Measurements from ENCODE around the gene SLC13A3. TPM values are rescaled to one million over a fixed set of nuclear protein-coding genes. Genes with fewer than 3 reads are reported as not detected.

SLC13A3 gene
- total RNA-seq, 5 donors from 2014 or later (not counting 1 experiment from before 2014, with no cell fraction given): 0.16 to 0.49 (median 0.33) TPM; not detected in 1

GRCh38 chr20:46666818-46667515 lies 15.7 kb upstream of the SLC13A3 start:
- peaks cover 3 to 12% (median 6%) of the 10 kb centered on the region in 3 donors for H3K9me3 Mint-ChIP-seq
- H3K4me3 Mint-ChIP-seq: no peak overlapping the region
- ChIA-PET CTCF (no interaction called here), POLR2A (no interaction called here)
- Histone ChIP-seq H3K4me1 (ENCODE audit: control insufficient read depth in 1 of 2, extremely low read depth in 1 of 2, insufficient read depth in 2 of 2, low read length in 2 of 2) (no peaks in the 10 kb centered on the region), H3K9me3 (no peaks in the 10 kb centered on the region), H3K36me3 (ENCODE audit: control insufficient read depth in 2 of 2, extremely low read depth in 1 of 2, insufficient read depth in 1 of 2, low read length in 1 of 2) (no peaks in the 10 kb centered on the region), H3K4me3 (ENCODE audit: control insufficient read depth in 1 of 2, extremely low read depth in 1 of 2, low read length in 1 of 2) (no peak overlapping the region), H3K27ac (ENCODE audit: low read length) (no peak overlapping the region), H3K27me3 (replicated peaks in 1 of 2; ENCODE audit: control insufficient read depth in 2 of 2, extremely low read depth in 1 of 2, insufficient read depth in 2 of 2, low read length in 1 of 2) (peaks cover 0 to 4% of the 10 kb centered on the region in 2 experiments)
- H3K27me3 Mint-ChIP-seq: no peaks in the 10 kb centered on the region
- peaks cover 35% of the 10 kb centered on the region for H3K36me3 Mint-ChIP-seq
- H3K4me1 Mint-ChIP-seq: no peaks in the 10 kb centered on the region
- WGBS (ENCODE audit: insufficient coverage): 90% methylated on average over 5 of the region's 6 CpGs
- no peak for DNase-seq
- ATAC-seq (replicated peaks in 1 of 4): no peak
- no peak overlapping the region for H3K27ac Mint-ChIP-seq

- Mint-ChIP-seq H3K27ac (no peak overlapping the region), H3K27me3 (no peaks in the 10 kb centered on the region), H3K36me3 (peaks cover 38% of the 10 kb centered on the region), H3K4me1 (no peaks in the 10 kb centered on the region), H3K4me3 (no peak overlapping the region), H3K9me3 (peaks cover 2 to 10% (median 6%) of the 10 kb centered on the region in 3 donors)
- CTCF ChIA-PET: no interaction called here
- H3K27me3 ChIP-seq (replicated peaks in 1 of 2; ENCODE audit: control insufficient read depth in 2 of 2, extremely low read depth in 1 of 2, insufficient read depth in 2 of 2, low read length in 1 of 2): peaks cover 0 to 4% of the 10 kb centered on the region in 2 experiments
- 100% methylated on average over 1 of the region's 3 CpGs for WGBS (ENCODE audit: insufficient coverage)
- no peak overlapping the region for H3K4me3 ChIP-seq (ENCODE audit: control insufficient read depth in 1 of 2, extremely low read depth in 1 of 2, low read length in 1 of 2)
- no peak overlapping the region for H3K27ac ChIP-seq (ENCODE audit: low read length)
- ATAC-seq (replicated peaks in 1 of 4): no peak
- no peaks in the 10 kb centered on the region for H3K9me3 ChIP-seq
- POLR2A ChIA-PET: no interaction called here
- DNase-seq: no peak
- no peaks in the 10 kb centered on the region for H3K4me1 ChIP-seq (ENCODE audit: control insufficient read depth in 1 of 2, extremely low read depth in 1 of 2, insufficient read depth in 2 of 2, low read length in 2 of 2)
- H3K36me3 ChIP-seq (ENCODE audit: control insufficient read depth in 2 of 2, extremely low read depth in 1 of 2, insufficient read depth in 1 of 2, low read length in 1 of 2): no peaks in the 10 kb centered on the region
Observed at GRCh38 chr20:46666306-46666705, 15.0 kb upstream of the SLC13A3 start.

- CTCF ChIA-PET: no interaction called here
Observed at GRCh38 chr20:46665602-46666001, 14.3 kb upstream of the SLC13A3 start.

GRCh38 chr20:46663531-46663930 lies 12.3 kb upstream of the SLC13A3 start:
- H3K27me3 Mint-ChIP-seq: no peaks in the 10 kb centered on the region
- Histone ChIP-seq H3K27ac (ENCODE audit: low read length) (no peak overlapping the region), H3K4me1 (ENCODE audit: control insufficient read depth in 1 of 2, extremely low read depth in 1 of 2, insufficient read depth in 2 of 2, low read length in 2 of 2) (no peaks in the 10 kb centered on the region), H3K4me3 (ENCODE audit: control insufficient read depth in 1 of 2, extremely low read depth in 1 of 2, low read length in 1 of 2) (no peak overlapping the region), H3K27me3 (replicated peaks in 1 of 2; ENCODE audit: control insufficient read depth in 2 of 2, extremely low read depth in 1 of 2, insufficient read depth in 2 of 2, low read length in 1 of 2) (peaks cover 0 to 4% of the 10 kb centered on the region in 2 experiments), H3K9me3 (no peaks in the 10 kb centered on the region), H3K36me3 (ENCODE audit: control insufficient read depth in 2 of 2, extremely low read depth in 1 of 2, insufficient read depth in 1 of 2, low read length in 1 of 2) (no peaks in the 10 kb centered on the region)
- ATAC-seq (replicated peaks in 1 of 4): no peak
- no peaks in the 10 kb centered on the region for H3K4me1 Mint-ChIP-seq
- no peak overlapping the region for H3K27ac Mint-ChIP-seq
- H3K9me3 Mint-ChIP-seq: peaks cover 0 to 9% (median 0%) of the 10 kb centered on the region in 3 donors
- peaks cover 32% of the 10 kb centered on the region for H3K36me3 Mint-ChIP-seq
- ChIA-PET CTCF (no interaction called here), POLR2A (no interaction called here)
- no CpG with 5 or more reads among the region's 3 CpGs for WGBS (ENCODE audit: insufficient coverage)
- no peak for DNase-seq
- no peak overlapping the region for H3K4me3 Mint-ChIP-seq

More at GRCh38 chr20:46665602-46666001, 14.3 kb upstream of the SLC13A3 start:
- ATAC-seq (replicated peaks in 1 of 4) (no peak), DNase-seq (no peak)
- H3K27me3 Mint-ChIP-seq: no peaks in the 10 kb centered on the region
- H3K27ac Mint-ChIP-seq: no peak overlapping the region
- POLR2A ChIA-PET: no interaction called here
- H3K36me3 Mint-ChIP-seq: peaks cover 38% of the 10 kb centered on the region
- Histone ChIP-seq H3K9me3 (no peaks in the 10 kb centered on the region), H3K4me3 (ENCODE audit: control insufficient read depth in 1 of 2, extremely low read depth in 1 of 2, low read length in 1 of 2) (no peak overlapping the region), H3K4me1 (ENCODE audit: control insufficient read depth in 1 of 2, extremely low read depth in 1 of 2, insufficient read depth in 2 of 2, low read length in 2 of 2) (no peaks in the 10 kb centered on the region), H3K27ac (ENCODE audit: low read length) (no peak overlapping the region), H3K36me3 (ENCODE audit: control insufficient read depth in 2 of 2, extremely low read depth in 1 of 2, insufficient read depth in 1 of 2, low read length in 1 of 2) (no peaks in the 10 kb centered on the region), H3K27me3 (replicated peaks in 1 of 2; ENCODE audit: control insufficient read depth in 2 of 2, extremely low read depth in 1 of 2, insufficient read depth in 2 of 2, low read length in 1 of 2) (peaks cover 0 to 4% of the 10 kb centered on the region in 2 experiments)
- H3K4me1 Mint-ChIP-seq: no peaks in the 10 kb centered on the region
- no peak overlapping the region for H3K4me3 Mint-ChIP-seq
- WGBS (ENCODE audit: insufficient coverage): 100% methylated on average over 1 of the region's 3 CpGs
- peaks cover 0 to 10% (median 4%) of the 10 kb centered on the region in 3 donors for H3K9me3 Mint-ChIP-seq

DNA sequence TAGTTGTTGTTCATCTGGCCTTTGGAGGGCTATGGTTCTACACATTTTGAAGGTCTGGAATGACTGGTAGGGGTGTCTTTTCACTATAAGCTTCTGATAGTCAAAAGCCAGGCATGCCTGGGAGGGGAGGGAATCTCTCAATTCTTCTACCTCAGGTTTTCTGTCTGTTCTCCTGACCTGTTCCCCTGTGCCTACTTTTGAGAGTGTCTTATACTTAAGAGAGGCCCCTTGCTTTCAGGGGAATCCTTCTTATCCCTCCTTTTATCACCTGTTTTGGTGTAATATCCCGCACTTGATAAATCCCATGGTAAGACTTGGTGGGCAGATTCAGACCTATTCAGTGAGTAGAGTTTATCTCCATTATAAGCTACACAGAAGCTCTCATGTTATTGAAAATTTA lies 10.4 kb upstream of the SLC13A3 start:
- H3K9me3 ChIP-seq: no peaks in the 10 kb centered on the region
- no peaks in the 10 kb centered on the region for H3K36me3 ChIP-seq (ENCODE audit: control insufficient read depth in 2 of 2, extremely low read depth in 1 of 2, insufficient read depth in 1 of 2, low read length in 1 of 2)
- POLR2A ChIA-PET: no interaction called here
- H3K4me1 ChIP-seq (ENCODE audit: control insufficient read depth in 1 of 2, extremely low read depth in 1 of 2, insufficient read depth in 2 of 2, low read length in 2 of 2): no peaks in the 10 kb centered on the region
- H3K36me3 Mint-ChIP-seq: peaks cover 25% of the 10 kb centered on the region
- H3K27ac ChIP-seq (ENCODE audit: low read length): no peak overlapping the region
- no peaks in the 10 kb centered on the region for H3K4me1 Mint-ChIP-seq
- ATAC-seq (replicated peaks in 1 of 4) (no peak), DNase-seq (no peak)
- H3K9me3 Mint-ChIP-seq: peaks cover 0 to 9% (median 0%) of the 10 kb centered on the region in 3 donors
- H3K4me3 ChIP-seq (ENCODE audit: control insufficient read depth in 1 of 2, extremely low read depth in 1 of 2, low read length in 1 of 2): no peak overlapping the region
- WGBS (ENCODE audit: insufficient coverage): no CpG with 5 or more reads among the region's 1 CpG
- no peak overlapping the region for H3K27ac Mint-ChIP-seq
- H3K27me3 ChIP-seq (replicated peaks in 1 of 2; ENCODE audit: control insufficient read depth in 2 of 2, extremely low read depth in 1 of 2, insufficient read depth in 2 of 2, low read length in 1 of 2): peaks cover 0 to 4% of the 10 kb centered on the region in 2 experiments
- no peaks in the 10 kb centered on the region for H3K27me3 Mint-ChIP-seq
- CTCF ChIA-PET: no interaction called here
- no peak overlapping the region for H3K4me3 Mint-ChIP-seq

- ATAC-seq (replicated peaks in 1 of 4): no peak
- no peaks in the 10 kb centered on the region for H3K27me3 Mint-ChIP-seq
- peaks cover 0 to 4% of the 10 kb centered on the region in 2 experiments for H3K27me3 ChIP-seq (replicated peaks in 1 of 2; ENCODE audit: control insufficient read depth in 2 of 2, extremely low read depth in 1 of 2, insufficient read depth in 2 of 2, low read length in 1 of 2)
- no peaks in the 10 kb centered on the region for H3K4me1 Mint-ChIP-seq
- POLR2A ChIA-PET: no interaction called here
- WGBS (ENCODE audit: insufficient coverage): no CpG with 5 or more reads among the region's 4 CpGs
- no peak for DNase-seq
- no peaks in the 10 kb centered on the region for H3K4me1 ChIP-seq (ENCODE audit: control insufficient read depth in 1 of 2, extremely low read depth in 1 of 2, insufficient read depth in 2 of 2, low read length in 2 of 2)
- CTCF ChIA-PET: no interaction called here
- no peaks in the 10 kb centered on the region for H3K9me3 ChIP-seq
- H3K4me3 ChIP-seq (ENCODE audit: control insufficient read depth in 1 of 2, extremely low read depth in 1 of 2, low read length in 1 of 2): no peak overlapping the region
- no peak overlapping the region for H3K27ac ChIP-seq (ENCODE audit: low read length)
- peaks cover 0 to 9% (median 0%) of the 10 kb centered on the region in 3 donors for H3K9me3 Mint-ChIP-seq
- peaks cover 21% of the 10 kb centered on the region for H3K36me3 Mint-ChIP-seq
- no peaks in the 10 kb centered on the region for H3K36me3 ChIP-seq (ENCODE audit: control insufficient read depth in 2 of 2, extremely low read depth in 1 of 2, insufficient read depth in 1 of 2, low read length in 1 of 2)
- H3K27ac Mint-ChIP-seq: no peak overlapping the region
- H3K4me3 Mint-ChIP-seq: no peak overlapping the region
Observed at GRCh38 chr20:46660487-46660886, 9.2 kb upstream of the SLC13A3 start.
